SU-DHL-6 (cell line): ENCODE data around the gene NTN4.

Experiments used
- H2AFZ ChIP-seq: fragments of 200-600 bp; sonication (generic); 2 replicates; pipeline ENCODE4 v1.6.1; 2014; ENCODE audit warnings: low read depth, mild to moderate bottlenecking, moderate library complexity, mixed read lengths, antibody characterized with exemption, low read length; ENCODE audit not compliant: severe bottlenecking
- H3F3A ChIP-seq: fragments of 200-600 bp; shearing (Covaris generic); 2 replicates; pipeline ENCODE4 v1.6.0; 2016; ENCODE audit warnings: antibody characterized with exemption, mild to moderate bottlenecking; ENCODE audit not compliant: insufficient read depth
- H3K27ac ChIP-seq: fragments of 200-600 bp; sonication (generic); 2 replicates; pipeline ENCODE4 v1.5.1; 2016; ENCODE audit warnings: low read depth, mild to moderate bottlenecking, low read length, moderate library complexity, mixed read lengths
- H3K27me3 ChIP-seq: fragments of 200-600 bp; sonication (generic), shearing (Covaris generic); 2 replicates; pipeline ENCODE4 v1.6.0; 2014; ENCODE audit warnings: mild to moderate bottlenecking, low read length
- H3K36me3 ChIP-seq: fragments of 200-600 bp; sonication (generic); 2 replicates; pipeline ENCODE4 v1.6.1; 2014; ENCODE audit warnings: mild to moderate bottlenecking, low read length, mixed read lengths
- H3K4me2 ChIP-seq: fragments of 300-600, 200-600 bp; shearing (Covaris generic), sonication (generic); 2 replicates; pipeline ENCODE4 v1.6.0; 2014; ENCODE audit warnings: low read length, low read depth, mild to moderate bottlenecking; ENCODE audit not compliant: poor library complexity, severe bottlenecking
- H3K4me3 ChIP-seq: fragments of 200-600 bp; sonication (generic); 2 replicates; pipeline ENCODE4 v1.5.1; 2014; ENCODE audit warnings: antibody characterized with exemption, low read length, mild to moderate bottlenecking, mixed read lengths; ENCODE audit not compliant: insufficient read depth, poor library complexity, severe bottlenecking
- H3K79me2 ChIP-seq: fragments of 200-600 bp; sonication (generic); 2 replicates; pipeline ENCODE4 v1.6.1; 2014; ENCODE audit warnings: mild to moderate bottlenecking, low read length, moderate library complexity; ENCODE audit not compliant: insufficient read depth
- H3K9ac ChIP-seq: fragments of 200-600 bp; sonication (generic); 2 replicates; pipeline ENCODE4 v1.7.0; 2014; ENCODE audit warnings: mild to moderate bottlenecking, low read length
- H3K9me2 ChIP-seq: fragments of 200-600 bp; sonication (generic); replicated peaks from 2 replicates; pipeline ENCODE4 v1.6.1; 2014; ENCODE audit warnings: low read length; ENCODE audit not compliant: insufficient read depth
- H3K9me3 ChIP-seq: fragments of 200-600 bp; sonication (generic); 2 replicates; pipeline ENCODE4 v1.6.1; 2014; ENCODE audit warnings: low read length, mixed read lengths; ENCODE audit not compliant: insufficient read depth
- H4K20me1 ChIP-seq: fragments of 200-600 bp; sonication (generic); 2 replicates; pipeline ENCODE4 v1.6.1; 2014; ENCODE audit warnings: low read depth, mild to moderate bottlenecking, antibody characterized with exemption, low read length, moderate library complexity, mixed read lengths
- EZH2phosphoT487 ChIP-seq: fragments of 200-600 bp; sonication (generic), shearing (Covaris generic); conservative IDR thresholded peaks from 2 replicates; pipeline ENCODE4 v1.6.1; 2018; ENCODE audit warnings: mild to moderate bottlenecking, antibody characterized with exemption, low read length, moderate library complexity, mixed read lengths
- TF ChIP-seq, protein P1 (sequence below): fragments of 200-600 bp; sonication (generic); IDR thresholded peaks from one replicate; pipeline ENCODE4 v1.5.1; 2017; ENCODE audit warnings: antibody characterized with exemption, mild to moderate bottlenecking, low read length, moderate library complexity; ENCODE audit not compliant: insufficient read depth, poor library complexity, severe bottlenecking

Gene NTN4

DNA sequence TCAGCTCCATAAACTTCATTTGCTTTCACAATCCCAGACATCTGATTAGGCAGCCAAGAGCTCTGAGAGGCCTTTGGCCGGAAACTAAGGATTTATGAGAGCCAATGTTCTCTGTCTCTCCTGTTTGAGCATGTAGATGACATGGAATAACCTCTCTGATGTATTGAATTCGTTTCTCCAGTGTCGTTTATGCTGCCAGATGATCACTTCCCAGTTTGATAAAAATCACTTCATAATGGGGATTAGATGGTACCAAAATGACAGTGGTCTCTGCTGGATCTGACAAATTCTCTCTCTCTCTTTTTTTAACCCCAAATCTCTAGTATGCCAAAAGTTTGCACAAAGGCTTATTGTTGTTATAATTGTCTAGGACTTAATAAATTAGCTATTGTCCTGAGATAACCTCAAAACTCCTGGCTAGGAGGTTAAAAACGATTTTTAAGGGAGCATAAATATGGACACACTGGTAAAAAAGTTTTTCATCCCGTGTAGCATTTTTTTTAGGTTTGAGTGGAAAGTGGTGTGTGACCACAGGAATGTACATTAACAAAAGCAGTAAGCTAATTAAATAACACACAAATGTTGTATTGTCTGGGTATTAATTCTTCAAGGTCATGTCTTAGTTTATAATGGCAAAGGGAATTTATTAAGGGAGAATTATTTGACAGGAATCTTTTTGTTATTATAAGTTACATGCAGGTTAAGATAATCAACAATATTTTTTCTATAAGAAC, 156.7 kb downstream of the NTN4 start:
- H3K27me3 ChIP-seq: no peaks in the 10 kb centered on the region
- no peak overlapping the region for H3K9ac ChIP-seq
- no peak overlapping the region for H3K27ac ChIP-seq
- no peaks in the 10 kb centered on the region for H4K20me1 ChIP-seq
- no peaks in the 10 kb centered on the region for H3K79me2 ChIP-seq
- no peak overlapping the region for H2AFZ ChIP-seq
- TF ChIP-seq, protein P1, sequence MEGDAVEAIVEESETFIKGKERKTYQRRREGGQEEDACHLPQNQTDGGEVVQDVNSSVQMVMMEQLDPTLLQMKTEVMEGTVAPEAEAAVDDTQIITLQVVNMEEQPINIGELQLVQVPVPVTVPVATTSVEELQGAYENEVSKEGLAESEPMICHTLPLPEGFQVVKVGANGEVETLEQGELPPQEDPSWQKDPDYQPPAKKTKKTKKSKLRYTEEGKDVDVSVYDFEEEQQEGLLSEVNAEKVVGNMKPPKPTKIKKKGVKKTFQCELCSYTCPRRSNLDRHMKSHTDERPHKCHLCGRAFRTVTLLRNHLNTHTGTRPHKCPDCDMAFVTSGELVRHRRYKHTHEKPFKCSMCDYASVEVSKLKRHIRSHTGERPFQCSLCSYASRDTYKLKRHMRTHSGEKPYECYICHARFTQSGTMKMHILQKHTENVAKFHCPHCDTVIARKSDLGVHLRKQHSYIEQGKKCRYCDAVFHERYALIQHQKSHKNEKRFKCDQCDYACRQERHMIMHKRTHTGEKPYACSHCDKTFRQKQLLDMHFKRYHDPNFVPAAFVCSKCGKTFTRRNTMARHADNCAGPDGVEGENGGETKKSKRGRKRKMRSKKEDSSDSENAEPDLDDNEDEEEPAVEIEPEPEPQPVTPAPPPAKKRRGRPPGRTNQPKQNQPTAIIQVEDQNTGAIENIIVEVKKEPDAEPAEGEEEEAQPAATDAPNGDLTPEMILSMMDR: no peak
- TF ChIP-seq EZH2phosphoT487: no peak
- no peaks in the 10 kb centered on the region for H3K36me3 ChIP-seq
- H3K4me3 ChIP-seq: no peak overlapping the region
- H3K9me3 ChIP-seq: no peaks in the 10 kb centered on the region
- no peaks in the 10 kb centered on the region for H3K9me2 ChIP-seq
- H3K4me2 ChIP-seq: no peak overlapping the region
- no peaks in the 10 kb centered on the region for H3F3A ChIP-seq

- Histone ChIP-seq H3K79me2 (no peaks in the 10 kb centered on the region), H4K20me1 (no peaks in the 10 kb centered on the region), H3K36me3 (no peaks in the 10 kb centered on the region), H3K4me3 (no peak overlapping the region), H3F3A (no peaks in the 10 kb centered on the region), H3K9me3 (no peaks in the 10 kb centered on the region), H3K27me3 (no peaks in the 10 kb centered on the region), H3K9ac (no peak overlapping the region), H3K4me2 (no peak overlapping the region), H3K27ac (no peak overlapping the region), H2AFZ (no peak overlapping the region), H3K9me2 (no peaks in the 10 kb centered on the region)
- no peak for TF ChIP-seq EZH2phosphoT487
Measured at GRCh38 chr12:95633049-95633731, 157.4 kb downstream of the NTN4 start.

DNA sequence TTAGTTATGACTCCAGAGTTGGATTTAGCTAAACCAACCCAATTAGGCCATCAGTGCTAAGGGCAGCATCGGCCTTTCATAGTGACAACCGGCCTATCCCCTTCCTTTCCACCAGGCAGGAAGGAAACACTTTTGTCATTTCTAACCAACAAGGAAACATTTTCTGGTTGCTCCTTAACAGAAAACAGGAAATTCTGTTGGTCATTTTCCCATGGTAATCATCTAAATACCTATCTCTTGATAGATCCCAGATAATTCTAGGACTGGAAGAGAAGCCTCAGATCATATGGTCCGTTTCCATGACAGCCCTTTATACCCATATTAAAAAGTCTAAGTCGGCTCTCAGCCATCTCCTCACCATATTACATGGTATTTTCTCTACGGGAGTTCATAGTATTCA, 160.1 kb downstream of the NTN4 start:
- H3K27me3 ChIP-seq: no peaks in the 10 kb centered on the region
- no peaks in the 10 kb centered on the region for H3K79me2 ChIP-seq
- no peaks in the 10 kb centered on the region for H3F3A ChIP-seq
- H4K20me1 ChIP-seq: no peaks in the 10 kb centered on the region
- no peak overlapping the region for H3K4me3 ChIP-seq
- H3K9me3 ChIP-seq: no peaks in the 10 kb centered on the region
- no peak overlapping the region for H3K4me2 ChIP-seq
- no peaks in the 10 kb centered on the region for H3K9me2 ChIP-seq
- no peak overlapping the region for H3K27ac ChIP-seq
- H3K36me3 ChIP-seq: no peaks in the 10 kb centered on the region
- H3K9ac ChIP-seq: no peak overlapping the region
- no peak overlapping the region for H2AFZ ChIP-seq
- TF ChIP-seq, protein P1: no peak
- TF ChIP-seq EZH2phosphoT487: no peak

DNA sequence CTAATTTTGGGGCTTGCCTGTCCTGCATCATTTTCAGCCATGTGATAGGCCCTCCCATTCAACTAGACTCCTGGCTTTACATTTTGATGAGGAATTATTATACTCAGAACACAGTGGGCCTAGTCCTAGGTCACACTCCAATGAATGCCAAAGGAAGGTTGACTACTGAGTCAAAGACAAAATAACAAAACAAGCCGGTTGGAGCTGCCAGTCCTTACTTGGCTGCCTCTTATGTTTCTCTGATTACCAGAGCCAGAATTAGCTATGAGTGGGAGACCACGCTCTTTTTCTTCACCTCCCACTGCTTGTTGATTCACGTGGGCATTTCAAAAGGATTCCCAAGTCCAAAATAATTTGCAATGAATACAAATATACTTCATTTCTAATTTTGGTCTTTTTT, 161.2 kb downstream of the NTN4 start:
- Histone ChIP-seq H4K20me1 (no peaks in the 10 kb centered on the region), H3F3A (no peaks in the 10 kb centered on the region), H2AFZ (no peak overlapping the region), H3K36me3 (no peaks in the 10 kb centered on the region), H3K4me3 (no peak overlapping the region), H3K9me2 (no peaks in the 10 kb centered on the region), H3K79me2 (no peaks in the 10 kb centered on the region), H3K27me3 (no peaks in the 10 kb centered on the region), H3K27ac (no peak overlapping the region), H3K4me2 (no peak overlapping the region), H3K9ac (no peak overlapping the region), H3K9me3 (no peaks in the 10 kb centered on the region)
- no peak for TF ChIP-seq EZH2phosphoT487
- TF ChIP-seq, protein P1: no peak
